Measurements from ENCODE around the gene HAVCR1. TPM values are rescaled to one million over a fixed set of nuclear protein-coding genes. Genes with fewer than 3 reads are reported as not detected.
A peak's percentile ranks its signal among the peaks of the same experiment; 100 is the strongest.
"Not testable (repeated sequence)": the region's sequence is repeated elsewhere in the genome, so short reads cannot be mapped to it uniquely, and the experiment has no call there.

HAVCR1 gene
- polyA plus RNA-seq, 1 donor (not counting 4 experiments of a cell fraction or from before 2014, with no cell fraction given): not detected

- Histone ChIP-seq H3K9me1 (ENCODE audit: control insufficient read depth, extremely low read depth, insufficient read depth, low read length) (no peaks in the 10 kb centered on the region), H3K4me2 (ENCODE audit: control insufficient read depth, extremely low read depth, insufficient read depth, low read depth, low read length) (no peak overlapping the region), H3K36me3 (ENCODE audit: control insufficient read depth in 2 of 2, extremely low read depth in 1 of 2, insufficient read depth in 2 of 2, low read length in 2 of 2) (no peaks in the 10 kb centered on the region), H3K4me1 (ENCODE audit: control insufficient read depth, extremely low read depth, insufficient read depth, low read length) (no peaks in the 10 kb centered on the region), H3K9ac (ENCODE audit: control insufficient read depth, extremely low read depth, insufficient read depth, low read length) (no peak overlapping the region), H4K20me1 (ENCODE audit: control insufficient read depth, extremely low read depth, insufficient read depth, low read length) (no peaks in the 10 kb centered on the region), H3K9me3 (ENCODE audit: control insufficient read depth, low read depth, low read length) (no peaks in the 10 kb centered on the region), H3K79me2 (ENCODE audit: control insufficient read depth, insufficient read depth, low read length) (no peaks in the 10 kb centered on the region), H3K27me3 (ENCODE audit: control insufficient read depth, extremely low read depth, insufficient read depth, low read length) (no peaks in the 10 kb centered on the region), H3K4me3 (ENCODE audit: control insufficient read depth in 2 of 3, extremely low read depth in 1 of 3, insufficient read depth in 2 of 3, low read depth in 1 of 3, low read length in 3 of 3) (no peak overlapping the region), H3K27ac (ENCODE audit: control insufficient read depth, insufficient read depth, low read length) (no peak overlapping the region), H2AFZ (ENCODE audit: control insufficient read depth, low read length) (no peak overlapping the region)
- FAIRE-seq: no peak
- TF ChIP-seq, protein P1, sequence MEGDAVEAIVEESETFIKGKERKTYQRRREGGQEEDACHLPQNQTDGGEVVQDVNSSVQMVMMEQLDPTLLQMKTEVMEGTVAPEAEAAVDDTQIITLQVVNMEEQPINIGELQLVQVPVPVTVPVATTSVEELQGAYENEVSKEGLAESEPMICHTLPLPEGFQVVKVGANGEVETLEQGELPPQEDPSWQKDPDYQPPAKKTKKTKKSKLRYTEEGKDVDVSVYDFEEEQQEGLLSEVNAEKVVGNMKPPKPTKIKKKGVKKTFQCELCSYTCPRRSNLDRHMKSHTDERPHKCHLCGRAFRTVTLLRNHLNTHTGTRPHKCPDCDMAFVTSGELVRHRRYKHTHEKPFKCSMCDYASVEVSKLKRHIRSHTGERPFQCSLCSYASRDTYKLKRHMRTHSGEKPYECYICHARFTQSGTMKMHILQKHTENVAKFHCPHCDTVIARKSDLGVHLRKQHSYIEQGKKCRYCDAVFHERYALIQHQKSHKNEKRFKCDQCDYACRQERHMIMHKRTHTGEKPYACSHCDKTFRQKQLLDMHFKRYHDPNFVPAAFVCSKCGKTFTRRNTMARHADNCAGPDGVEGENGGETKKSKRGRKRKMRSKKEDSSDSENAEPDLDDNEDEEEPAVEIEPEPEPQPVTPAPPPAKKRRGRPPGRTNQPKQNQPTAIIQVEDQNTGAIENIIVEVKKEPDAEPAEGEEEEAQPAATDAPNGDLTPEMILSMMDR (optimal IDR thresholded peaks at IDR 0.05 in 1 of 3, IDR thresholded peaks at IDR 0.05 in 1 of 3, conservative IDR thresholded peaks at IDR 0.05 in 1 of 3; ENCODE audit: extremely low read depth in 1 of 3, insufficient read depth in 2 of 3, low read length in 3 of 3): no peak
- TF ChIP-seq EZH2 (IDR thresholded peaks at IDR 0.05; ENCODE audit: low read length): no peak
- dilution Hi-C loops (cut with MboI; ENCODE audit: extremely low pct_ligation_motif_present, low sequenced_read_pairs): no loop called here
- DNase-seq (ENCODE audit: low read depth, low spot score): no peak
Measured at GRCh38 chr5:157029457-157029856, 29.5 kb downstream of the HAVCR1 start.

DNA sequence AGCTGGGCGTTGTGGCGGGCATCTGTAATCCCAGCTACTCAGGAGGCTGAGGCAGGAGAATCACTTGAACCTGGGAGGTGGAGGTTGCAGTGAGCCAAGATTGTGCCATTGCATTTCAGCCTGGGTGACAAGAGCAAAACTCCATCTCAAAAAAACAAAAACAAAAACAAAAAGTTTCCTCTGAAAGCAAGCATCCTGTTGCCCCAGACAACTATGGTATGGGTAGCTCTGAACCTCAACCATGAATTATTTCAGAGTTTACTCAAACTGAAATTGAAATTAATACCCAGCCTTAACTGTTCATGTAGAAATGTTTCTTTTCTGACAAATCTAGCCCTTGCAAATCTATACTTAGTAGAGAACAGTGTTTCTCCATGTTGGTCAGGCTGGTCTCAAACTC, 31.3 kb downstream of the HAVCR1 start:
- DNase-seq (ENCODE audit: low read depth, low spot score); H3K9me1 ChIP-seq (ENCODE audit: control insufficient read depth, extremely low read depth, insufficient read depth, low read length); H3K4me3 ChIP-seq (ENCODE audit: control insufficient read depth in 2 of 3, extremely low read depth in 1 of 3, insufficient read depth in 2 of 3, low read depth in 1 of 3, low read length in 3 of 3); H3K9me3 ChIP-seq (ENCODE audit: control insufficient read depth, low read depth, low read length); H3K4me2 ChIP-seq (ENCODE audit: control insufficient read depth, extremely low read depth, insufficient read depth, low read depth, low read length); FAIRE-seq; H3K27me3 ChIP-seq (ENCODE audit: control insufficient read depth, extremely low read depth, insufficient read depth, low read length); dilution Hi-C loops (cut with MboI; ENCODE audit: extremely low pct_ligation_motif_present, low sequenced_read_pairs); H3K79me2 ChIP-seq (ENCODE audit: control insufficient read depth, insufficient read depth, low read length); H3K4me1 ChIP-seq (ENCODE audit: control insufficient read depth, extremely low read depth, insufficient read depth, low read length); H2AFZ ChIP-seq (ENCODE audit: control insufficient read depth, low read length); H3K9ac ChIP-seq (ENCODE audit: control insufficient read depth, extremely low read depth, insufficient read depth, low read length); H4K20me1 ChIP-seq (ENCODE audit: control insufficient read depth, extremely low read depth, insufficient read depth, low read length); H3K36me3 ChIP-seq (ENCODE audit: control insufficient read depth in 2 of 2, extremely low read depth in 1 of 2, insufficient read depth in 2 of 2, low read length in 2 of 2); H3K27ac ChIP-seq (ENCODE audit: control insufficient read depth, insufficient read depth, low read length): not testable (repeated sequence)

- dilution Hi-C loops (cut with MboI; ENCODE audit: extremely low pct_ligation_motif_present, low sequenced_read_pairs): no loop called here
- no peak for FAIRE-seq
Measured at GRCh38 chr5:157026789-157027424, 32.0 kb downstream of the HAVCR1 start.

More at GRCh38 chr5:157026789-157027424, 32.0 kb downstream of the HAVCR1 start:
- H3K9me3 ChIP-seq (ENCODE audit: control insufficient read depth, low read depth, low read length): no peaks in the 10 kb centered on the region
- no peaks in the 10 kb centered on the region for H3K27me3 ChIP-seq (ENCODE audit: control insufficient read depth, extremely low read depth, insufficient read depth, low read length)
- H2AFZ ChIP-seq (ENCODE audit: control insufficient read depth, low read length): no peak overlapping the region
- H3K4me1 ChIP-seq (ENCODE audit: control insufficient read depth, extremely low read depth, insufficient read depth, low read length): no peaks in the 10 kb centered on the region
- no peak overlapping the region for H3K4me3 ChIP-seq (ENCODE audit: control insufficient read depth in 2 of 3, extremely low read depth in 1 of 3, insufficient read depth in 2 of 3, low read depth in 1 of 3, low read length in 3 of 3)
- TF ChIP-seq, protein P1 (optimal IDR thresholded peaks at IDR 0.05 in 1 of 3, IDR thresholded peaks at IDR 0.05 in 1 of 3, conservative IDR thresholded peaks at IDR 0.05 in 1 of 3; ENCODE audit: extremely low read depth in 1 of 3, insufficient read depth in 2 of 3, low read length in 3 of 3): peak; percentile 8 to 45 (median 33)
- TF ChIP-seq EZH2 (IDR thresholded peaks at IDR 0.05; ENCODE audit: low read length): no peak
- H3K9ac ChIP-seq (ENCODE audit: control insufficient read depth, extremely low read depth, insufficient read depth, low read length): no peak overlapping the region
- DNase-seq (ENCODE audit: low read depth, low spot score): no peak
- no peaks in the 10 kb centered on the region for H3K9me1 ChIP-seq (ENCODE audit: control insufficient read depth, extremely low read depth, insufficient read depth, low read length)
- no peak overlapping the region for H3K27ac ChIP-seq (ENCODE audit: control insufficient read depth, insufficient read depth, low read length)
- H4K20me1 ChIP-seq (ENCODE audit: control insufficient read depth, extremely low read depth, insufficient read depth, low read length): no peaks in the 10 kb centered on the region
- no peaks in the 10 kb centered on the region for H3K79me2 ChIP-seq (ENCODE audit: control insufficient read depth, insufficient read depth, low read length)
- H3K4me2 ChIP-seq (ENCODE audit: control insufficient read depth, extremely low read depth, insufficient read depth, low read depth, low read length): no peak overlapping the region
- no peaks in the 10 kb centered on the region for H3K36me3 ChIP-seq (ENCODE audit: control insufficient read depth in 2 of 2, extremely low read depth in 1 of 2, insufficient read depth in 2 of 2, low read length in 2 of 2)
